Activated naive CD4-positive, alpha-beta T cell treated with anti-CD3 and anti-CD28 coated beads for 36 hours (primary cell): Measurements from ENCODE around the gene AKIP1. TPM values are rescaled to one million over a fixed set of nuclear protein-coding genes. Genes with fewer than 3 reads are reported as not detected.

Source experiments
- CTCF ChIA-PET: fragments of 350-600 bp; sonication (Branson Sonifier 250); formaldehyde crosslinking; loops from one replicate; lab custom pipeline; 2021; ENCODE audit warnings: antibody characterized with exemption; lab: Charles Lee
- DNase-seq: peaks from one replicate; pipeline ENCODE4 v3.0.0-alpha.2; 2020
- H3K27ac Mint-ChIP-seq: one replicate; pipeline ENCODE4 v1.8.0; 2021; ENCODE audit warnings: mild to moderate bottlenecking, mixed read lengths
- H3K27me3 Mint-ChIP-seq: one replicate; pipeline ENCODE4 v1.8.0; 2021; ENCODE audit warnings: low read depth, mixed read lengths
- H3K36me3 Mint-ChIP-seq: one replicate; pipeline ENCODE4 v1.8.0; 2021; ENCODE audit warnings: low read depth, mixed read lengths
- H3K4me1 Mint-ChIP-seq: one replicate; pipeline ENCODE4 v1.8.0; 2021; ENCODE audit warnings: low read depth, mixed read lengths
- H3K4me3 Mint-ChIP-seq: one replicate; pipeline ENCODE4 v1.8.0; 2021; ENCODE audit warnings: mild to moderate bottlenecking, moderate library complexity, mixed read lengths
- H3K9me3 Mint-ChIP-seq: one replicate; pipeline ENCODE4 v1.8.0; 2021; ENCODE audit warnings: mixed read lengths
- intact Hi-C: fragments of 100-400 bp; cut with micrococcal nuclease; formaldehyde crosslinking; loops from one replicate; pipeline ENCODE4 v1.15.1; 2023
- total RNA-seq, 2 experiments: library from RNA; stranded (reverse); gene quantifications; one replicate each; pipeline ENCODE4 v1.2.3, GENCODE V29; 2021

Gene AKIP1
- total RNA-seq, 2 experiments from 2014 or later, result 41.5 to 43.9 TPM

DNA sequence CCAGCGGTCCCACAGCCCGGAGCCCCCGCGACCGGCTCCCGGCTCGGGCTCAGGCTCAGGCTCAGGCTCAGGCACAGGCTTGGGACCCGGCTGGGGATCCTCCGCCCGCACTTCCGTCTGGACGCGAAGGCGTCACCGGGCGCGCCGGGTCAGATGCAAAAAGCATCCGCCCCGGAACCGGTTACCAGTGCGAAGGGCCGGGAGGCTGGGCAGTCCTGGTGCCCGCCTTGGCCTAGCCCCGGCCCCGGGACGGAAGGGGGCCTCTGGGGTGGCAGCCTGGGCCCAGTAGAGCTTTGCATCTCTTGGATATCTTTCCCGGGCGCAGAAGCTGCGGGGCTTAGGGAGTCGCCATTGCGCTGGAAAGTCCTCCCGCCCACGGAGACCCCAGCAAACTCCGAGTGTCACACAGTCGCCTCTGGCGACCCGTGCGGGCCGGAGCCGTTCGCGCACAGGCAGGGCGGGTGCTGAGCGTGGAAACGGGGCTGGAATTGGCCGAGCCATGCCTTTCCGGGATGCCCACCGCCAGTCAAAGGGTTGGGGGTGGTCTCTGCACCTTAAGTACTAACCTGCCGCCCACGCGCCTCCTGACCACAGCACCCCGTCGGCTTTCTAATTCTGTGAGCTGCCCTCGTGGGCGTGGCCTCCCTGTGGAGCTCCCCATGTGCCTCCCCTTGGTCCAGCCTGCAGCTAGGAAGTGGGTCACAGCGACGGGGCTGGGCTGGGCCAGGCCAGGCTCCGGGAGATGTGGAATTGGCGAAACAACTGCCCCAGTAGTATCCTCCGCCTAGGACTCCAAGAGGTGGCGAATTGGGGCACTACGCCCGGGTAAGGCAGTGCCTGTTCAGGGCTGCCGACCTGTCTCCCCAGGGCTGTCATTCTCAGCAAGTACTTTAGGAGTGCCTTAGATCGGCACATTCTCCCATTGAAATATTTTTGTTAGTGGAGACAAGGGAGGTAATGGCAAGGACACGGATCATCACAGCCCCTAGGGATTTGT is 53.6 kb downstream of the AKIP1 start, which contains the start of gene TMEM9B:
TMEM9B (minus strand) TSS at position 119 of the 997 bp plus-strand sequence. CDS start 129 bp downstream, outside the sequence.
- peak; percentile 84 for DNase-seq
- peaks cover 28% of the 10 kb centered on the region for H3K4me1 Mint-ChIP-seq
- H3K36me3 Mint-ChIP-seq, result peaks cover 6% of the 10 kb centered on the region
- H3K9me3 Mint-ChIP-seq, result no peaks in the 10 kb centered on the region
- H3K4me3 Mint-ChIP-seq, result peak within 1 kb of the TSS; percentile 98
- H3K27me3 Mint-ChIP-seq, result no peaks in the 10 kb centered on the region
- intact Hi-C loops, result loop anchor here (1.0 to 5.0 kb wide), 7 partner anchors 37 to 350 kb away; partner anchors contain the start of genes RPL27A, TMEM41B and TRIM66
- CTCF ChIA-PET, result interaction anchor here (0.7 to 1.4 kb wide), 3 partner anchors 155 to 795 kb away, joined by 3 to 11 read pairs (median 3); no protein-coding TSS in a partner anchor
- peak within 1 kb of the TSS; percentile 88 for H3K27ac Mint-ChIP-seq

DNA sequence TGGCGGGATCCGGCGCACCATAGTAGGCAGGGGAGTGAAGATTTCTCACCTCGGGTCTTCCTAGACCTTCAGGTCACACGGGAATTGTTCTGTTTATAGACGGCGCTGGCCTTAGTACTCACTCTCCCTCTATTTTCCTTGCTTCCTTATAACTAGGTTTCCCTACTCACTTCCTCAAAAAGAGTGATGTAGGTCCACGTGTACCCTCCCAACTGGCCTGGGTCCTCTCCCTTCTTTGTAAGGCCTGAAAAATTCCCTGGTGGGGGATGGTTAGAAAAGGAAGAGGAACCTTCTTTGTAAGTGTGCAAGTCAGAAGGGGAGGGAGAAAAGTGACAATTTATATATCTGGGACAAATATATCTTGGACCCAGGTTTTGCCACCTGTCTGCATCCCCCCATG is 56.2 kb downstream of the AKIP1 start:
- CTCF ChIA-PET, result no interaction called here
- peaks cover 18% of the 10 kb centered on the region for H3K4me1 Mint-ChIP-seq
- H3K4me3 Mint-ChIP-seq, result no peak overlapping the region
- no peak for DNase-seq
- H3K36me3 Mint-ChIP-seq, result peaks cover 9% of the 10 kb centered on the region
- no peaks in the 10 kb centered on the region for H3K9me3 Mint-ChIP-seq
- no peaks in the 10 kb centered on the region for H3K27me3 Mint-ChIP-seq
- H3K27ac Mint-ChIP-seq, result no peak overlapping the region
- intact Hi-C loops, result no loop called here

Other genes with a start within 250 kb of the AKIP1 start
- 10 to 100 TPM; 16.4 to 19.1 TPM for gene TRIM66, start 228.5 kb upstream of the AKIP1 start, total RNA-seq
- gene RPL27A, start 228.4 kb upstream of the AKIP1 start, total RNA-seq, result 1,000 to 10,000 TPM; 1,157 to 1,188 TPM
- gene C11orf16, start 21.8 kb downstream of the AKIP1 start, total RNA-seq, result not detected
- gene ASCL3, start 31.8 kb downstream of the AKIP1 start, total RNA-seq, result not detected
- gene TMEM9B, start 53.3 kb downstream of the AKIP1 start, total RNA-seq, result 10 to 100 TPM; 13.4 to 13.6 TPM
- gene NRIP3, start 92.8 kb downstream of the AKIP1 start, total RNA-seq, result 1 to 10 TPM; 3.0 to 3.5 TPM
- gene SCUBE2, start 180.4 kb downstream of the AKIP1 start, total RNA-seq, result under 1 TPM; 0.17 to 0.31 TPM